COLO668 (cell line): ENCODE data around the gene MIPOL1.
A peak's percentile ranks its signal among the peaks of the same experiment; 100 is the strongest.
"Not testable (repeated sequence)": the region's sequence is repeated elsewhere in the genome, so short reads cannot be mapped to it uniquely, and the experiment has no call there.

Source experiments
- DNase-seq: peaks from one replicate; lab custom pipeline; 2025; ENCODE audit not compliant: unreplicated experiment; lab: John Stamatoyannopoulos, UW

The MIPOL1 gene

GRCh38 chr14:37279818-37280217 lies 82.1 kb downstream of the MIPOL1 start:
- DNase-seq = no peak

GRCh38 chr14:37284760-37285159 lies 87.0 kb downstream of the MIPOL1 start:
- no peak for DNase-seq

- no peak for DNase-seq
Measured at GRCh38 chr14:37285220-37285619, 87.5 kb downstream of the MIPOL1 start.

- no peak for DNase-seq
Measured at GRCh38 chr14:37289688-37290087, 92.0 kb downstream of the MIPOL1 start.

GRCh38 chr14:37295262-37295661 lies 97.5 kb downstream of the MIPOL1 start:
- not testable (repeated sequence) for DNase-seq

GRCh38 chr14:37311252-37311651 lies 113.5 kb downstream of the MIPOL1 start:
- no peak for DNase-seq

- DNase-seq = no peak
Measured at GRCh38 chr14:37318938-37319337, 121.2 kb downstream of the MIPOL1 start.

GRCh38 chr14:37320106-37320505 lies 122.4 kb downstream of the MIPOL1 start:
- DNase-seq = no peak

GRCh38 chr14:37325332-37325731 lies 127.6 kb downstream of the MIPOL1 start:
- DNase-seq = no peak

GRCh38 chr14:37326434-37326833 lies 128.7 kb downstream of the MIPOL1 start:
- no peak for DNase-seq

GRCh38 chr14:37327933-37328332 lies 130.2 kb downstream of the MIPOL1 start:
- DNase-seq = not testable (repeated sequence)

GRCh38 chr14:37328673-37329072 lies 130.9 kb downstream of the MIPOL1 start:
- DNase-seq = no peak

- DNase-seq = no peak
Measured at GRCh38 chr14:37329189-37330001, 131.7 kb downstream of the MIPOL1 start.

- no peak for DNase-seq
Measured at GRCh38 chr14:37330910-37331309, 133.2 kb downstream of the MIPOL1 start.

GRCh38 chr14:37340353-37340752 lies 142.6 kb downstream of the MIPOL1 start:
- no peak for DNase-seq

GRCh38 chr14:37343307-37344094 lies 145.8 kb downstream of the MIPOL1 start:
- DNase-seq = no peak

- no peak for DNase-seq
Measured at GRCh38 chr14:37363661-37364060, 165.9 kb downstream of the MIPOL1 start.

- DNase-seq = peak; percentile 39
Measured at GRCh38 chr14:37369425-37369824, 171.7 kb downstream of the MIPOL1 start.

GRCh38 chr14:37375566-37375965 lies 177.8 kb downstream of the MIPOL1 start:
- no peak for DNase-seq

- no peak for DNase-seq
Measured at GRCh38 chr14:37376944-37377609, 179.3 kb downstream of the MIPOL1 start.

- peak; percentile 68 for DNase-seq
Measured at GRCh38 chr14:37384870-37385596, 187.3 kb downstream of the MIPOL1 start.
